Mononuclear cell (primary cell): ENCODE results near the gene DDX27. TPM values are rescaled to one million over a fixed set of nuclear protein-coding genes. Genes with fewer than 3 reads are reported as not detected.

Experiments
- H3K27me3 ChIP-seq: 2 replicates; pipeline ENCODE4 v1.6.0; 2011; ENCODE audit warnings: low read length, control low read depth; ENCODE audit not compliant: insufficient read depth
- H3K4me1 ChIP-seq: 2 replicates; pipeline ENCODE4 v1.5.1; 2011; ENCODE audit warnings: mild to moderate bottlenecking, low read length, control low read depth; ENCODE audit not compliant: insufficient read depth
- H3K4me3 ChIP-seq: 2 replicates; pipeline ENCODE4 v1.5.1; 2011; ENCODE audit warnings: mild to moderate bottlenecking, low read length, moderate library complexity
- H3K9me3 ChIP-seq: 2 replicates; pipeline ENCODE4 v1.5.1; 2011; ENCODE audit warnings: low read depth, mild to moderate bottlenecking, control low read depth, low read length
- total RNA-seq: library from RNA; depleted of rRNA; stranded (reverse); fragments of >200 nt; gene quantifications from one replicate; pipeline ENCODE4 v1.2.3, GENCODE V29; 2012

Gene DDX27
- total RNA-seq, 1 donor: 71.5 TPM

DNA sequence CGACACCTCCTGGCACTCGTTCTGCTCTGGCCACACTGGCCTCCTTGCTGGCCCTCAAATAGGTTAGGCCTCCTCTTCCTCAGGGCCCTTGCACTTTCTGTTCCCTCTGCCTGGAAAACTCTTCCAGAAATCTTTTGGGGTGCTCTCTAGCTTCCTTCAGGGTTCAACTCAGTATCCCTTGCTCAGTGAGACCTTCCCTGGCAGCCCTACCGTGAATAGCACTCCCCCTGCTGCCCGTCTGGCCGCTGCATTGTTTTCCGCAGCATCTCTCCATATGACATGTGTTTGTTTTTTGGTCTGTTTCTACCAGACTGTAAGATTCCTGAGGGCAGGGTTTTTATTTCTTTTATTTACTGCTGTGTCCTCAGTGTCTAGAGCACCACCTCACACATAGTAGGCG, 6.7 kb downstream of the DDX27 start:
- no peaks in the 10 kb centered on the region for H3K9me3 ChIP-seq
- H3K27me3 ChIP-seq: no peaks in the 10 kb centered on the region
- no peak overlapping the region for H3K4me3 ChIP-seq
- H3K4me1 ChIP-seq: peaks cover 11% of the 10 kb centered on the region

DNA sequence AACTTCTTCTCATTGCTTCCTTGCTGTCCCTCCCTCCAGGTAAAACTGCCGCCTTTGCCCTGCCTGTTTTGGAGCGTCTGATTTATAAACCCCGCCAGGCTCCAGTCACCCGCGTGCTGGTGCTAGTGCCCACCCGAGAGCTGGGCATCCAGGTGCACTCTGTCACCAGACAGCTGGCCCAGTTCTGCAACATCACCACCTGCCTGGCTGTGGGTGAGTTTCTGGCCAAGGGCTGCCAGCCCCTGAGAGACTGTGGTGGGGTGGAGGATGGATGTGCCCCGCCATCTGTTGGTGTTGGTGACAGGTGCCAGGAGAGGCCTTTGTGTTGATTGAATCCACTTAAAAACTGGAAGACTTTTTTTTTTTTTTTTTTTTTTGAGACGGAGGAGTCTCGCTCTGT, 9.5 kb downstream of the DDX27 start:
- Histone ChIP-seq H3K27me3 (no peaks in the 10 kb centered on the region), H3K4me1 (peaks cover 18% of the 10 kb centered on the region), H3K9me3 (no peaks in the 10 kb centered on the region), H3K4me3 (no peak overlapping the region)

DNA sequence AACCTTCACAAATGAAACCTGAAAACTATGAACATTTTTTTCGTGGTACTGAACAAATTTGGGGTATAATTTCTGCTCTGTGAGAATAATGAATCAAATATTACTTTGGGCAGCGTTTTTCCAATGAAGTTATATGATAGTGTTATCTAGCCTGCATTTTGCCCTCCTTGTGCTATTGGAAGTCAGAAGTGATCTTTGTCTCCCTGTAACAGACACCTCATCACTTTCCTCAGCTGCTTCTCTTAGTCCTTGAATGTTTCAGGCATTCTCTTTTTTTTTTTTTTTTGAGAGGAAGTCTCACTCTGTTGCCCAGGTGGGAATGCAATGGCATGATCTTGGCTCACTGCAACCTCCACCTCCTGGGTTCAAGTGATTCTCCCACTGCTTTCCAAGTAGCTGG, 10.2 kb downstream of the DDX27 start:
- Histone ChIP-seq H3K4me3 (no peak overlapping the region), H3K9me3 (no peaks in the 10 kb centered on the region), H3K27me3 (no peaks in the 10 kb centered on the region), H3K4me1 (peaks cover 18% of the 10 kb centered on the region)

DNA sequence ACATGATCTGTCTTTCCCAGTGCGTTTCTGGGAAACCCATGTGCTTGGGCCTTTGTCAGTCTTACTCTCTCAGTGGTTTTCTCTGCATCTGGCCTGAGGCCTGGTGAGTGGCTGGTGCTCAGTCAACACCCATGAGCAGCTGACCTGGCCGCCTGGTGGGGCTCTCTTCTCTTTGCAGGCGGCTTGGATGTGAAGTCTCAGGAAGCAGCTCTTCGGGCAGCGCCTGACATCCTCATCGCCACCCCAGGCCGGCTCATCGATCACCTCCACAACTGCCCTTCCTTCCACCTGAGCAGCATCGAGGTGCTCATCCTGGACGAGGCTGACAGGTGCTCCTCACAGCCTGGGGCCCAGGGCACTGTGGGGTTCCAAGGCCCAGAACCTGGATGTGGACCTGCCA, 10.8 kb downstream of the DDX27 start:
- Histone ChIP-seq H3K9me3 (no peaks in the 10 kb centered on the region), H3K27me3 (no peaks in the 10 kb centered on the region), H3K4me1 (peaks cover 18% of the 10 kb centered on the region), H3K4me3 (no peak overlapping the region)

DNA sequence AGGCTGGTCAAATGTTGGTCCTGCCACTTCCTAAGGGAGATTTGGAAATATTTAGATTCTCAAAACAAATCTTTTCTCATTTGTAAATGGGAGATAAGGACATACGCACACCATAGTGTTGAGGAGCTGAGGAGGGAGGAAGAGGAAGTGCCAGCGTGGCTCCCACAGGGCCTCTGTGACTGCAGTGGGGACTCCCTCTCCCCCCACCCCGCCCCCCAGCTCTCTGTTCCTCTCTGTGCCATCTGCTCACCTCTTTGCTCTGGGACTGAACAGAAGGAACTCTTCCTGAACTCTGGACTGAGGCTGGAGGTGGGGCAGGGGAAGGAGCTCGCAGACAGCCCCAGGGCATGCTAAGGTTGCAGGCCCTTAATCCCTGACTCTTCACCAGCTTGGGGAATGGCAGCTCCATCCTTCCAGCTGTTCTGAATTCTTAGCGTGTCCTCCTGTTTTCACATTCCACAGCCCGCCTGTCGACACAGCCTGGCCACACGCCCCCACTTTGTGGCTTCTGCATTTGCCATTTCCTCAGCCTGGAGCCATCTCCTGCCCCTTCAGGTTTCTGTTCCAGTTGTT, 11.4 kb downstream of the DDX27 start:
- no peaks in the 10 kb centered on the region for H3K9me3 ChIP-seq
- H3K4me3 ChIP-seq: no peak overlapping the region
- H3K4me1 ChIP-seq: peaks cover 18% of the 10 kb centered on the region
- H3K27me3 ChIP-seq: no peaks in the 10 kb centered on the region

DNA sequence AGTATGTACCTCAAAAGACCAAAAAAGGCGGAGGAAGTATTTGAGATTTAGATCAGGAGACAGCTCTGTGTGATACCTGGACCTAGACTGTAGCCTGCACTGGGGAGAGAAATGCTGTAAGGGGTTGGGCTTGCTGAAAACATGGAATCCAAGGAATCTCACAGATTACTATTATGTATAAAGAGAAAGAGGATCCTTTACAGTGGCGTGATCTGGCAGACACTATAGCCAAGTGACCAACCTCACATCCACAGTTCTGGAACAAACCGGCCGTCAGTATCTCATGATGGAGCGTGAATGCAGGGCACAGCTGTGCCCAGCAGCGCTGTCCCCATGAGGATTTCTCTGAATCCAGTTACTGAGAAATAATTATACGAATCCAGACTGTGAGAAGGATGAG, 12.3 kb downstream of the DDX27 start:
- Histone ChIP-seq H3K27me3 (no peaks in the 10 kb centered on the region), H3K9me3 (no peaks in the 10 kb centered on the region), H3K4me3 (no peak overlapping the region), H3K4me1 (peaks cover 18% of the 10 kb centered on the region)

DNA sequence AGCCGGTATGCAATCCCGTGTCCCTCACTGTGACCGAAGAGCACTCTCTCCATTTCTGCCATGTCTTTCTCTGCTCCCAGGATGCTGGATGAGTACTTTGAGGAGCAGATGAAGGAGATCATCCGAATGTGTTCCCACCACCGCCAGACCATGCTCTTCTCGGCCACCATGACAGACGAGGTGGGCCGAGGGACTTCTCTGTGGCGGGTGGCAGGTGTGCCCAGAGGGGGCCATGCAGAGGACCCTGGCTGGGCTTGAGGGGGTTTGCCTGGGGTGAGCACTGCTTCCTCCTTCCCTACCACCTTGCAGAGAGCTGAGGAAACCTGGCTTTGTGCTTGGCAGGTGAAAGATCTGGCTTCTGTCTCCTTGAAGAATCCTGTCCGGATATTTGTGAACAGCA, 14.0 kb downstream of the DDX27 start:
- H3K9me3 ChIP-seq: no peaks in the 10 kb centered on the region
- no peak overlapping the region for H3K4me3 ChIP-seq
- H3K27me3 ChIP-seq: no peaks in the 10 kb centered on the region
- peaks cover 18% of the 10 kb centered on the region for H3K4me1 ChIP-seq

DNA sequence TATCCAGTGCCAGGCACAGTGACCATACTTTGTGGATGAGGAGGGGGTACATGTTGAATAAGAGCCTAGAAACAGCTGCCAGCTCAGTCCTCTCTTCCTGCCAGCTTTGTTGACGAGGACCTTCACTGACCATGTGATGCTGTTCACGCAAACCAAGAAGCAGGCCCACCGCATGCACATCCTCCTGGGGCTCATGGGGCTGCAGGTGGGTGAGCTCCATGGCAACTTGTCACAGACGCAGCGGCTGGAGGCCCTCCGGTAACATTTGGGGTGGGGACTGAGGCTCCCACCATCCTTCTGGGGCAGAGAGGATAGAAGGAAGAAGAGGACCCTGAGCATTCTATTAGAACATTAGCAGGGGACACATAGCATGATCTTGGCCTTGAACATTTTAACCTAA, 15.6 kb downstream of the DDX27 start:
- Histone ChIP-seq H3K4me3 (no peak overlapping the region), H3K9me3 (no peaks in the 10 kb centered on the region), H3K4me1 (peaks cover 17% of the 10 kb centered on the region), H3K27me3 (no peaks in the 10 kb centered on the region)

DNA sequence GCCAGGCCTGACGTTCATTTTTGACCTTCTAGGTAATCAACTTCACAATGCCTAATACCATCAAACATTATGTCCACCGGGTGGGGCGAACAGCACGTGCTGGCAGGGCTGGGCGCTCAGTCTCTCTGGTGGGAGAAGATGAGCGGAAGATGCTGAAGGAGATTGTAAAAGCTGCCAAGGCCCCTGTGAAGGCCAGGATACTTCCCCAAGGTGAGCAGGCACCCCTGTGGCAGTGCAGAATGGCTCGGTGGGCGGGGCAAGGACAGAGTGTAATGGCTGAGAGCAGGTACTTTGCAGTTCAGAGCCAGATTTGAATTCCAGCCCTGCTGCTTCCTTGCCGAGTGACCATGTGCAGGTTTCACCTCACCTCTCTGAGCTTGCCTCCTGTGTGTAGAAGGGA, 17.1 kb downstream of the DDX27 start:
- Histone ChIP-seq H3K27me3 (no peaks in the 10 kb centered on the region), H3K9me3 (no peaks in the 10 kb centered on the region), H3K4me3 (no peak overlapping the region), H3K4me1 (peaks cover 2% of the 10 kb centered on the region)

DNA sequence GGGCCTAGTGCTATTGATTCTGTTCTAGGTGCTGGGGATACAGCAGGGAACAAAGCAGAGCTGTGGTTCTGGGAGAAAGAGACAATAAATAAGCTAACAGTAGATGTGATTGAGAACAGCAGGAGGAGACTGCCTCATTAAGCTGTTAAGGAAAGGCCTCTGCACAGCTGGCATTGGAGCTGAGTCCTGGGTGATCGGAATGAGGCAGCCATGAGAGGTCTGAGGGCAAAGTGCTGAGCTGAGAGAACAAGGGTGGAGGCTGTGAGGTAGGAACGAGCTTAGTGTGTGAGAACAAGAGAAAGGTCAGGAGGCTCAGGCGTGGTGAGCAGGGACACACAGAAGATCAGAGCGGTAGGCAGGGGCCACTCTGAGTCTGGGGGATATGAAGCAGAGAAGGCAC, 18.3 kb downstream of the DDX27 start:
- H3K4me3 ChIP-seq: no peak overlapping the region
- H3K27me3 ChIP-seq: no peaks in the 10 kb centered on the region
- no peaks in the 10 kb centered on the region for H3K4me1 ChIP-seq
- no peaks in the 10 kb centered on the region for H3K9me3 ChIP-seq

DNA sequence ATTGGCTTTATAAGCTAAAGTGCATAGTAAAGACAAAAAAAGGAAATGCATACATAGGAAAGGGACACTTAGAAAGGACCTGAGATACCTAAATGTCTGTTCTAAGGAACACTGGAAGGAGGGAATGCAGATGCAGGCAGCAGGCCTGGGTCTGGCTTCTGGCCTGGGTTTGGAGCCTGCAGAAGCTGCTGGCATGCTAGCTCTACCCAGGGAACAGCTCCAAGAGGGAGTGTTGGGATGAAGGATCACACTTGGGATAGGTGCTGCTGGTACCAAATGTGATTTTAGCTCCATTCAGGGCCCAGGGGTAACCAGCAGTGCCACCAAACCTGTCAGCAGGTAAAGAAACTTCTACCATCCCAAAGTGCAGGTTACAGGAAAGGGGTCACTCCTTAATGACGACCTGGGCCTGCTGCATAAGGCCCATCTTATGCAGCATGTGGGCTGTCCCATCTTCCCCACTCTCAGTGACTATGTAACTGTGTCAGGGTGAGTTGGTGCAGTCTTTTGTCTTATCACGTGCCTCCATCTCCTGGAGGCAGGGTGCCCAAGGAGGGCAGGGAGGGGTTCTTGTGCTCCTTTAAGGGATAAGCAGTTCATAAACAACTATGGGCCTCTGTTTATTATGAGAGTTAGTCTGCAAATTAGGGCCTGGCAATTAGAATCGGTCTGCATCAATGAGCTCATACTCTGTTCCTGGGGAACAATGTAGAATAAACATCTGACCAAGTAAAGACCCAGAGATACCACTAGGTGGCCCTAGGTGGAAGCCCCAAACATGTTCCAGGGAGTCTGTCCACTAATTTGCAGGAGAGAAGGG, 26.9 kb downstream of the DDX27 start:
- H3K4me3 ChIP-seq: no peak overlapping the region

DNA sequence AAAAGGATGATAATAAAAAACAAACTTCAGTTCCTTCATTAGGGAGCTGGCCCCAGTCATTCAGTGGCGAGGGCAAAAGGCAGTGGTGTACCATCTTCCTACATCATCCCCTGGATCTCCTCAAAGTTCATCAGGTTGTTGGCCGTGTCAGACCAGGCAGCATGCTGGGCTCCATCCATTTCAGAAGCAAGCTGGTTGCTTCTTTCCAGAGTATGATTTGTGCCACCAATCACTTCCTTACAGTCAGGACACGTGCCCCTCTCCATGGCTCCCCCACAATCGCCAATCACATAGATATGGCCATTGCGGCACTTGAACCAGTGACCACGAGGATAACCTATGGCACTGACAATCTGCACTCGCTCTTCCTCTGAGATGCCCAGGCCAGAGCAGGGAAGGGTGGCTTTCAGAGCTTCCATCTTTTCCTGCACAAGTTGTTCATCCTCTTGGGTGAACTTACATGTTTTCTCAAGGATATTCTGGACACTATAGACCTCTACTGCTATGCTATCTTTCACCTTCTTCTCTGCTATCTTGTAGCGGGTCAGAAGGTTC, 28.0 kb downstream of the DDX27 start:
- no peaks in the 10 kb centered on the region for H3K4me1 ChIP-seq
- no peaks in the 10 kb centered on the region for H3K9me3 ChIP-seq
- H3K27me3 ChIP-seq: no peaks in the 10 kb centered on the region
- H3K4me3 ChIP-seq: no peak overlapping the region

More for the DNA sequence above, 26.9 kb downstream of the DDX27 start:
- H3K27me3 ChIP-seq: no peaks in the 10 kb centered on the region
- no peaks in the 10 kb centered on the region for H3K9me3 ChIP-seq
- no peaks in the 10 kb centered on the region for H3K4me1 ChIP-seq

DNA sequence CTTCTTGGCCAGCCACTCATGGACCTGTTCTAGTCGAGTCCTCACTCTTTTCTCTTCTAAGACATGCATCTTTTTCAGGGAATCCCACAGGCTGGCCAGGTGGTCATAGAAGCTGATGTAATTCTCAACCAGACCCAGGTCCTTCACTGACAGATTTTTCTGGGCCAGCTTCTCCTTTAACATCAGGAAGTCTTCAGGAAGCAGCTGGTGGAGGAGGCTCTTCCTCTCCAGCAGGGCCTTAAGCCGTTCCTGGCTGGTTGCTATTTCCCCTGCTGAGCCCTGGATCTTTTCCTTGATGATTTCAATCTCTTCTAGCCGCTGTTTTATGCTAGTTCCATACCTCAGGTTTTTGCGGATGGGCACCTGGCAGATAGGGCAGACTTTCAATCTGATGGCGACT, 28.6 kb downstream of the DDX27 start:
- no peaks in the 10 kb centered on the region for H3K27me3 ChIP-seq
- H3K9me3 ChIP-seq: no peaks in the 10 kb centered on the region
- no peak overlapping the region for H3K4me3 ChIP-seq
- H3K4me1 ChIP-seq: no peaks in the 10 kb centered on the region

DNA sequence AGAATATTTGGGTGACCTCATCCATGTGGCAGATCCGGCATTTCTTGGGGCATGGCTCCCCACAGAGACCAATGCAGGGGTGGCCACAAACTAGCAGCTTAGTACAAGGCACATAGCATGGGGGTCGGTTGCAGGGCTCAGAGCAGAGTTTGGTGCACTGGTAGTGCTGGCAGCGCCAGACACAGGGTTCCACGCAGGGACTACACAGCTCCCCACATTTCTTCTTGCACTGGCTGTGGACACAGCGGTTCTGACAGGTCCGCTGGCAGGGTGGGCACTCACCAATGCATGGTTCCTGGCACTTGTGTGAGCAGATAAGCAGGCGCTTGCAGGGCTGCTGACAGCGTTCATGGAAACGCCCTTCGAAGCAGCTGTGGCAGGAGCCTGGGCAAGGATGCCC, 29.1 kb downstream of the DDX27 start:
- Histone ChIP-seq H3K9me3 (no peaks in the 10 kb centered on the region), H3K4me1 (no peaks in the 10 kb centered on the region), H3K4me3 (no peak overlapping the region), H3K27me3 (no peaks in the 10 kb centered on the region)

DNA sequence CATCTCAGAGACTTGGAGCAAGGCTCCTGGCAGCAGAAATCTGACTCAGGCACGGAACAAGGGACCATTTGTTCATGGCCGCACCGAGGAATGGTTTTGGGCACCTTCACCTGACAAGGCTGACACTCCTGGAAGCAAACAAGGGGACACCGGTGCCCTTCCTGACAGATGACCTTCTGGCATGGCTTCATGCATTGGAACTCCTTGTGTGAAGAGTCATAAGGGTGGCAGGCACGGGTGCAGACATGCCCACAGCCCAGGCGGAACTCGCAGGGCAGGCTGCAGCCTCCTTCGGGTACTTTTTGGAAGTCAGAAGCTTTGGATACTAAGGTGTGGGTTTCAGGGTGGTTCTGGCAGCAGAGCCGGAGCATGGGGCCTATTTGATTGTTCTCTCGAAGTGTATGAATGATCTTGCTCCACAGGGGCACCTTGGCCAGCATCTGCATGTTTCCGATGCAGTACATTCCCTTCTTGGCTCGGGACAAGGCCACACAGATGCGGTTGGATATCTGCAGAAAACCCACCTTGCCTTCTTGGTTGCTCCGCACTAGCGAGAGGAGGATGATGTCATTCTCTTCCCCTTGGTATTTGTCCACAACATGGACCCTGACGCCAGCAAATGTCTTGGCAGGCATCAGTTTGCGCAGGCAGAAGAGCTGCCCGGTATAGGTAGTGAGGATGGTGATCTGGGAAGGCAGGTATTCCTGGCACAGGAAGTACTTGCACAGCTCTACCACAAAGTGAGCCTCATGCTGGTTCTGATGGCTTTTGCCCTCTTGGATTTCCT, 29.9 kb downstream of the DDX27 start:
- no peaks in the 10 kb centered on the region for H3K27me3 ChIP-seq
- no peaks in the 10 kb centered on the region for H3K4me1 ChIP-seq
- no peaks in the 10 kb centered on the region for H3K9me3 ChIP-seq
- no peak overlapping the region for H3K4me3 ChIP-seq
